Sciatic nerve (tissue), 2 donors: Measurements from ENCODE around the gene MYMK. TPM values are rescaled to one million over a fixed set of nuclear protein-coding genes. Genes with fewer than 3 reads are reported as not detected.

Experiments used
- ATAC-seq: fragments of 200-7000 bp; cut with Tn5 transposase; one replicate; pipeline ENCODE4 v1.9.1; 2020; ENCODE audit warnings: mild to moderate bottlenecking, moderate library complexity
- DNase-seq: peaks from one replicate; pipeline ENCODE4 v3.0.0-alpha.2; 2020; ENCODE audit warnings: low spot score
- intact Hi-C: fragments of 100-400 bp; cut with DNase I; formaldehyde crosslinking; loops from one replicate; pipeline ENCODE4 v1.14.2; 2022
- total RNA-seq: library from RNA; stranded (reverse); fragmentation: NEBNext Ultra II Directional; extraction: Animal tissue kit (Norgen Biotek cat#: 25700); gene quantifications from one replicate; pipeline ENCODE4 v1.2.1, GENCODE V29; 2021
- donor health status: DM: no; HTN: no; CAD: no.
- donor health status: DM: no; HTN: no; CAD: no.

MYMK gene
- total RNA-seq, 1 donor from 2014 or later = not detected

- intact Hi-C loops = no loop called here
- DNase-seq = no peak
- no peak for ATAC-seq
These were observed 12.2 kb downstream of the MYMK start for GRCh38 chr9:133512253-133513213.

- intact Hi-C loops = no loop called here
- DNase-seq (no peak), ATAC-seq (no peak)
These were observed 13.2 kb downstream of the MYMK start for GRCh38 chr9:133511607-133512006.

GRCh38 chr9:133510926-133511505 lies 13.7 kb downstream of the MYMK start:
- intact Hi-C loops = no loop called here
- no peak for DNase-seq
- ATAC-seq = no peak

GRCh38 chr9:133509179-133510083 lies 15.3 kb downstream of the MYMK start:
- intact Hi-C loops = no loop called here
- ATAC-seq = no peak
- DNase-seq = no peak

GRCh38 chr9:133508046-133508445 lies 16.7 kb downstream of the MYMK start:
- DNase-seq = no peak
- ATAC-seq = no peak
- intact Hi-C loops = no loop called here

- intact Hi-C loops = no loop called here
- DNase-seq (no peak), ATAC-seq (no peak)
These were observed 17.4 kb downstream of the MYMK start for GRCh38 chr9:133507246-133507965.

- DNase-seq (peak; percentile 82), ATAC-seq (peak; percentile 85)
- intact Hi-C loops = no loop called here
These were observed 18.1 kb downstream of the MYMK start for GRCh38 chr9:133506653-133507038.

GRCh38 chr9:133505901-133506652 lies 18.7 kb downstream of the MYMK start:
- DNase-seq = peak; percentile 86
- intact Hi-C loops = no loop called here
- ATAC-seq = peak; percentile 87

- no peak for DNase-seq
- ATAC-seq = peak; percentile 7
- intact Hi-C loops = no loop called here
These were observed 19.5 kb downstream of the MYMK start for GRCh38 chr9:133505186-133505830.

- ATAC-seq = no peak
- no peak for DNase-seq
- intact Hi-C loops = no loop called here
These were observed 22.6 kb downstream of the MYMK start for GRCh38 chr9:133502112-133502511.

- intact Hi-C loops = no loop called here
- no peak for DNase-seq
- ATAC-seq = no peak
These were observed 24.9 kb downstream of the MYMK start for GRCh38 chr9:133499892-133500270.

- DNase-seq = no peak
- intact Hi-C loops = no loop called here
- ATAC-seq = no peak
These were observed 25.4 kb downstream of the MYMK start for GRCh38 chr9:133499132-133499891.

- ATAC-seq = peak; percentile 13
- intact Hi-C loops = no loop called here
- no peak for DNase-seq
These were observed 27.6 kb downstream of the MYMK start for GRCh38 chr9:133496861-133497842.

GRCh38 chr9:133495327-133496293 lies 29.1 kb downstream of the MYMK start:
- no peak for DNase-seq

More at GRCh38 chr9:133495327-133496293, 29.1 kb downstream of the MYMK start:
- intact Hi-C loops = no loop called here
- ATAC-seq = no peak
